HUES64 (cell line): Measurements from ENCODE around the gene GAREM1.
"Not testable (repeated sequence)": the region's sequence is repeated elsewhere in the genome, so short reads cannot be mapped to it uniquely, and the experiment has no call there.

Experiments
- H3K27ac ChIP-seq: 2 replicates; pipeline ENCODE4 v1.7.0; 2013; ENCODE audit warnings: low read depth, low read length, inconsistent platforms
- H3K27me3 ChIP-seq: 2 replicates; pipeline ENCODE4 v1.6.1; 2013; ENCODE audit warnings: mild to moderate bottlenecking, low read length; ENCODE audit not compliant: insufficient read depth
- H3K36me3 ChIP-seq: 2 replicates; pipeline ENCODE4 v1.6.1; 2013; ENCODE audit warnings: mild to moderate bottlenecking, low read length; ENCODE audit not compliant: insufficient read depth
- H3K4me1 ChIP-seq: 2 replicates; pipeline ENCODE4 v1.6.1; 2013; ENCODE audit warnings: mild to moderate bottlenecking, low read length, moderate library complexity; ENCODE audit not compliant: insufficient read depth
- H3K4me3 ChIP-seq: 2 replicates; pipeline ENCODE4 v1.5.1; 2013; ENCODE audit warnings: mild to moderate bottlenecking, low read length, moderate library complexity
- H3K9ac ChIP-seq: 2 replicates; pipeline ENCODE4 v1.6.1; 2013; ENCODE audit warnings: mild to moderate bottlenecking, low read depth, low read length
- H3K9me3 ChIP-seq: 2 replicates; pipeline ENCODE4 v1.6.1; 2013; ENCODE audit warnings: low read depth, low read length; ENCODE audit not compliant: insufficient read depth
- WGBS: fragments of 150-250, 120-280 bp; methylation state at CpG from one replicate; pipeline ENCODE4 v1.1.7; 2013; ENCODE audit warnings: missing lambda C conversion rate; 5-methylcytosine and 5-hydroxymethylcytosine counted together

GAREM1 gene

GRCh38 chr18:32302806-32303205 lies 167.9 kb downstream of the GAREM1 start:
- Histone ChIP-seq H3K9ac (no peak overlapping the region), H3K4me3 (no peak overlapping the region), H3K27me3 (no peaks in the 10 kb centered on the region), H3K27ac (no peak overlapping the region), H3K36me3 (no peaks in the 10 kb centered on the region), H3K9me3 (no peaks in the 10 kb centered on the region), H3K4me1 (no peaks in the 10 kb centered on the region)
- WGBS, result 90% methylated on average over 5 of the region's 5 CpGs

GRCh38 chr18:32301976-32302743 lies 168.5 kb downstream of the GAREM1 start:
- no peak overlapping the region for H3K9ac ChIP-seq
- 100% methylated on average over 1 of the region's 2 CpGs for WGBS

GRCh38 chr18:32301361-32301760 lies 169.3 kb downstream of the GAREM1 start:
- 93% methylated on average over 4 of the region's 4 CpGs for WGBS

More at GRCh38 chr18:32301976-32302743, 168.5 kb downstream of the GAREM1 start:
- no peaks in the 10 kb centered on the region for H3K9me3 ChIP-seq
- no peaks in the 10 kb centered on the region for H3K36me3 ChIP-seq
- no peaks in the 10 kb centered on the region for H3K27me3 ChIP-seq
- no peaks in the 10 kb centered on the region for H3K4me1 ChIP-seq
- no peak overlapping the region for H3K4me3 ChIP-seq
- no peak overlapping the region for H3K27ac ChIP-seq

GRCh38 chr18:32300914-32301313 lies 169.8 kb downstream of the GAREM1 start:
- H3K9ac ChIP-seq, result no peak overlapping the region
- H3K9me3 ChIP-seq, result no peaks in the 10 kb centered on the region
- H3K27me3 ChIP-seq, result no peaks in the 10 kb centered on the region
- no peaks in the 10 kb centered on the region for H3K36me3 ChIP-seq
- no peak overlapping the region for H3K4me3 ChIP-seq
- WGBS, result 94% methylated on average over 5 of the region's 5 CpGs
- no peaks in the 10 kb centered on the region for H3K4me1 ChIP-seq
- H3K27ac ChIP-seq, result no peak overlapping the region

More at GRCh38 chr18:32301361-32301760, 169.3 kb downstream of the GAREM1 start:
- no peak overlapping the region for H3K9ac ChIP-seq
- no peaks in the 10 kb centered on the region for H3K27me3 ChIP-seq
- H3K27ac ChIP-seq, result no peak overlapping the region
- H3K36me3 ChIP-seq, result no peaks in the 10 kb centered on the region
- no peak overlapping the region for H3K4me3 ChIP-seq
- no peaks in the 10 kb centered on the region for H3K4me1 ChIP-seq
- no peaks in the 10 kb centered on the region for H3K9me3 ChIP-seq

- no peak overlapping the region for H3K4me3 ChIP-seq
- WGBS, result 100% methylated on average over 1 of the region's 1 CpG
- no peak overlapping the region for H3K27ac ChIP-seq
- H3K9ac ChIP-seq, result no peak overlapping the region
- H3K36me3 ChIP-seq, result no peaks in the 10 kb centered on the region
- H3K27me3 ChIP-seq, result no peaks in the 10 kb centered on the region
- H3K4me1 ChIP-seq, result no peaks in the 10 kb centered on the region
- no peaks in the 10 kb centered on the region for H3K9me3 ChIP-seq
Observed at GRCh38 chr18:32299484-32299883, 171.2 kb downstream of the GAREM1 start.

- Histone ChIP-seq H3K9ac (no peak overlapping the region), H3K27ac (no peak overlapping the region), H3K4me3 (no peak overlapping the region), H3K27me3 (no peaks in the 10 kb centered on the region), H3K9me3 (no peaks in the 10 kb centered on the region), H3K36me3 (no peaks in the 10 kb centered on the region), H3K4me1 (no peaks in the 10 kb centered on the region)
- 95% methylated on average over 6 of the region's 6 CpGs for WGBS
Observed at GRCh38 chr18:32298171-32298667, 172.5 kb downstream of the GAREM1 start.

GRCh38 chr18:32297579-32298170 lies 173.0 kb downstream of the GAREM1 start:
- Histone ChIP-seq H3K9ac (no peak overlapping the region), H3K4me3 (no peak overlapping the region), H3K27ac (no peak overlapping the region), H3K36me3 (no peaks in the 10 kb centered on the region), H3K9me3 (no peaks in the 10 kb centered on the region), H3K4me1 (no peaks in the 10 kb centered on the region), H3K27me3 (no peaks in the 10 kb centered on the region)
- 98% methylated on average over 4 of the region's 5 CpGs for WGBS

GRCh38 chr18:32296851-32297250 lies 173.8 kb downstream of the GAREM1 start:
- Histone ChIP-seq H3K9me3 (no peaks in the 10 kb centered on the region), H3K4me1 (no peaks in the 10 kb centered on the region), H3K27ac (no peak overlapping the region), H3K27me3 (no peaks in the 10 kb centered on the region), H3K9ac (no peak overlapping the region), H3K36me3 (no peaks in the 10 kb centered on the region), H3K4me3 (no peak overlapping the region)
- 89% methylated on average over 2 of the region's 2 CpGs for WGBS

GRCh38 chr18:32295604-32296003 lies 175.1 kb downstream of the GAREM1 start:
- Histone ChIP-seq H3K4me1 (no peaks in the 10 kb centered on the region), H3K27ac (no peak overlapping the region), H3K36me3 (no peaks in the 10 kb centered on the region), H3K4me3 (no peak overlapping the region), H3K9ac (no peak overlapping the region), H3K27me3 (no peaks in the 10 kb centered on the region), H3K9me3 (no peaks in the 10 kb centered on the region)
- WGBS, result 94% methylated on average over 3 of the region's 3 CpGs

GRCh38 chr18:32293107-32293506 lies 177.6 kb downstream of the GAREM1 start:
- Histone ChIP-seq H3K4me3 (no peak overlapping the region), H3K36me3 (no peaks in the 10 kb centered on the region), H3K27ac (no peak overlapping the region), H3K9ac (no peak overlapping the region), H3K27me3 (no peaks in the 10 kb centered on the region), H3K9me3 (no peaks in the 10 kb centered on the region), H3K4me1 (no peaks in the 10 kb centered on the region)
- WGBS, result 83% methylated on average over 2 of the region's 2 CpGs

GRCh38 chr18:32291623-32292022 lies 179.1 kb downstream of the GAREM1 start:
- H3K9ac ChIP-seq, H3K36me3 ChIP-seq, H3K27ac ChIP-seq, H3K4me1 ChIP-seq, H3K9me3 ChIP-seq, H3K4me3 ChIP-seq, H3K27me3 ChIP-seq: not testable (repeated sequence)
- WGBS, result 100% methylated on average over 3 of the region's 3 CpGs
